ENCODE data around the gene MYH13. TPM values are rescaled to one million over a fixed set of nuclear protein-coding genes. Genes with fewer than 3 reads are reported as not detected.

Gene MYH13
- total RNA-seq, 1 donor from 2014 or later: not detected

DNA sequence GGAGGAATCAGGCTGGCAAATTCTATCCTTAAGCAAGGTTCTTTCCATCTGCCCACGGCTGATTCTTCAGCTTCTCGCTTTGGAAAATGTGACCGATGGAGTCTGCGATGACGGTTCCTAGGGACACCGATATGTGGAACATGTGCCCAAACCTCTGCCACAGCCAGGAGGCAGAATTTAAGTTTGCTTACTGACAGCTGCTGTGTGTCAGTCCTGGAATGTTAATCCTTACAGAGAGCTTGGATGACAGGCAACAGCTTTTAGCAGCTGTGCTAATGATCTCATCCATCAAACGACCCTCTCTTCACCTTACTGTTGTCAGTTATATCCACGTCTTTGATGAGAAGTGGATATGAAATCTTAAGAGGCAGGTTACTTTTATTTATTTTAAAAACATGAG lies 11.4 kb upstream of the MYH13 start:
- H3K4me3 ChIP-seq: no peak overlapping the region
- H3K79me2 ChIP-seq (ENCODE audit: low read depth): no peaks in the 10 kb centered on the region
- no peaks in the 10 kb centered on the region for H3K36me3 ChIP-seq
- H3K27me3 ChIP-seq: no peaks in the 10 kb centered on the region
- peaks cover 2% of the 10 kb centered on the region for H3K27me3 Mint-ChIP-seq (ENCODE audit: insufficient read depth, low read depth)
- no peaks in the 10 kb centered on the region for H3K36me3 Mint-ChIP-seq
- no peaks in the 10 kb centered on the region for H3F3A ChIP-seq (ENCODE audit: low read depth)
- H3K27ac ChIP-seq: no peak overlapping the region
- H3K4me1 Mint-ChIP-seq: peaks cover 20% of the 10 kb centered on the region
- no peak overlapping the region for H3K27ac Mint-ChIP-seq
- H3K9me3 Mint-ChIP-seq: peaks cover 2% of the 10 kb centered on the region
- H4K20me1 ChIP-seq (ENCODE audit: low read depth): no peaks in the 10 kb centered on the region
- H3K4me3 Mint-ChIP-seq: no peak overlapping the region
- H3K4me2 ChIP-seq: peak overlapping the region; percentile 54
- H3K9ac ChIP-seq: no peak overlapping the region
- peaks cover 9% of the 10 kb centered on the region for H3K4me1 ChIP-seq
- H3K9me3 ChIP-seq (ENCODE audit: low read depth): no peaks in the 10 kb centered on the region
- TF ChIP-seq EZH2 (IDR thresholded peaks at IDR 0.05): no peak
- TF ChIP-seq, protein P1, sequence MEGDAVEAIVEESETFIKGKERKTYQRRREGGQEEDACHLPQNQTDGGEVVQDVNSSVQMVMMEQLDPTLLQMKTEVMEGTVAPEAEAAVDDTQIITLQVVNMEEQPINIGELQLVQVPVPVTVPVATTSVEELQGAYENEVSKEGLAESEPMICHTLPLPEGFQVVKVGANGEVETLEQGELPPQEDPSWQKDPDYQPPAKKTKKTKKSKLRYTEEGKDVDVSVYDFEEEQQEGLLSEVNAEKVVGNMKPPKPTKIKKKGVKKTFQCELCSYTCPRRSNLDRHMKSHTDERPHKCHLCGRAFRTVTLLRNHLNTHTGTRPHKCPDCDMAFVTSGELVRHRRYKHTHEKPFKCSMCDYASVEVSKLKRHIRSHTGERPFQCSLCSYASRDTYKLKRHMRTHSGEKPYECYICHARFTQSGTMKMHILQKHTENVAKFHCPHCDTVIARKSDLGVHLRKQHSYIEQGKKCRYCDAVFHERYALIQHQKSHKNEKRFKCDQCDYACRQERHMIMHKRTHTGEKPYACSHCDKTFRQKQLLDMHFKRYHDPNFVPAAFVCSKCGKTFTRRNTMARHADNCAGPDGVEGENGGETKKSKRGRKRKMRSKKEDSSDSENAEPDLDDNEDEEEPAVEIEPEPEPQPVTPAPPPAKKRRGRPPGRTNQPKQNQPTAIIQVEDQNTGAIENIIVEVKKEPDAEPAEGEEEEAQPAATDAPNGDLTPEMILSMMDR (IDR thresholded peaks at IDR 0.05): peak; percentile 31
- peak; percentile 73 for DNase-seq (ENCODE audit: low spot score)
- no peak overlapping the region for H2AFZ ChIP-seq (replicated peaks)

DNA sequence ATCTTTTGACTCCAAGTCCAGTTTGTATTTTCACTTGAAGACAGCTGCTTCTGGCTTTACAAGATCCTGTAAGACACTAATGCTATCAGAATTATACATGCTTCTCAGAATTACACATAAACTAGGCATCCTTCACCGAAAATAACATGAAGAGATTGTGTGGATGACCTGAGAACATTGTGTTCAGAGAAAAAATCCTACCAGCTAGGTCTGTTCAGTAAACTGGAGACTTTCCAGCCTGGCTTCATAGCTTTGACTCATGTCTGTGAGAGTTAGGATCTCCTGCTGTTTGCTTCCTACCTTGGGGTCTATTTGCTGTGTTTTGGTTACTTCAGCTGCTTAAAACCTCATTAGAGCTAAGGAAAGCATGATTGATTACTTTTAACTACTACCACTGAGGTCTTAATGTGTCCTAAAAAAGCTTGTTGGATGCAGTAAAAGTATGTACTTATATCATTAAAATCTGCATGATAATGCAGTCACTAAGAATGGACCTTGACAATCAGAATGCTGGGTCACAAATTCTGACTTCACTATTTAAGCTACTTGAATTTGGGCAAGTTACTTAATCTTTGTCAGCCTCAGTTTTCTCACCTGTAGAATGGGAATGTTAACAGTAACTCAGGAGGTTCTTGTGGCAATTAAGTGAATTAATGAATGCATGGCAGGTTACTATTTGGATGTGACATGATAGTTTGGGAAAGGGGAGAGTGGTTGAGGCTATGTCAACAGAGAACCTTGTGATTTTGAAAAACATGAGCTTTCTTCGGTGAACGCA lies 8.0 kb upstream of the MYH13 start:
- peaks cover 29% of the 10 kb centered on the region for H3K4me1 Mint-ChIP-seq
- Histone ChIP-seq H3K4me3 (no peak overlapping the region), H3K27me3 (no peaks in the 10 kb centered on the region), H3K27ac (no peak overlapping the region), H3K4me2 (no peak overlapping the region), H3K36me3 (no peaks in the 10 kb centered on the region), H4K20me1 (ENCODE audit: low read depth) (no peaks in the 10 kb centered on the region), H3F3A (ENCODE audit: low read depth) (no peaks in the 10 kb centered on the region), H3K4me1 (peaks cover 9% of the 10 kb centered on the region), H2AFZ (replicated peaks) (no peak overlapping the region), H3K9ac (no peak overlapping the region), H3K79me2 (ENCODE audit: low read depth) (no peaks in the 10 kb centered on the region), H3K9me3 (ENCODE audit: low read depth) (no peaks in the 10 kb centered on the region)
- DNase-seq (ENCODE audit: low spot score): no peak
- peaks cover 2% of the 10 kb centered on the region for H3K27me3 Mint-ChIP-seq (ENCODE audit: insufficient read depth, low read depth)
- TF ChIP-seq, protein P1 (IDR thresholded peaks at IDR 0.05): no peak
- TF ChIP-seq EZH2phosphoT487 (IDR thresholded peaks at IDR 0.05): no peak
- no peak for TF ChIP-seq EZH2 (IDR thresholded peaks at IDR 0.05)
- no peaks in the 10 kb centered on the region for H3K36me3 Mint-ChIP-seq
- no peak overlapping the region for H3K27ac Mint-ChIP-seq
- no peak overlapping the region for H3K4me3 Mint-ChIP-seq
- no peaks in the 10 kb centered on the region for H3K9me3 Mint-ChIP-seq

DNA sequence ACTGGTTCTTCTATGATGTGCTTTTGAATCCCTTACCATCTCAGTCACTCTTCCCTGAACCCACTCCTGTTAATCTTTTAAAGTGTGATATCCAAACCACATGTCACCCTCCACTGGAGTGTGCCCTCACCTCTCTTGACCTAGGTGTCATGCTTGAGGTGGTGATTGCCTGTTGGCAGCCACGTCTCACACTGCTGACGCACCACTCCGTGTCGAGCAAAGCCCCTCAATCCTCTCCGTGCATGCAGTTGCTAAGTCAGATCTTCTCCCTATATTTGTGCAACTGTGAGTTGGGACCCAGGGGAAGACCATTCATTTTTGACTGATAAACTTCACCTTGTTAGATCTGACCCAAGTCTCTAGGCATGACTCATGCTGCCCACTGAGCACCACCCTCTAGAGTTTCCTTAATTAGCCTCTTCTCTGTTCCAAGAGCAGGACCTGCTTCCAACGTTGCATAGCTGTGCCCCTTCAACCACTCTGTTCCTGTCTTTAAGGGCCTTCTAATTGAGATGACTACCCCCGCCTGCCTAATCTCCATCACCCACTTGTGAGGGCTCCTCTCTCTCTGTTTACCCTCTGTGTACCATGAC lies 2.7 kb downstream of the MYH13 start:
- Mint-ChIP-seq H3K36me3 (no peaks in the 10 kb centered on the region), H3K4me3 (no peak overlapping the region), H3K27me3 (ENCODE audit: insufficient read depth, low read depth) (peaks cover 9% of the 10 kb centered on the region), H3K4me1 (no peaks in the 10 kb centered on the region), H3K27ac (no peak overlapping the region), H3K9me3 (no peaks in the 10 kb centered on the region)
- Histone ChIP-seq H4K20me1 (ENCODE audit: low read depth) (no peaks in the 10 kb centered on the region), H3K27me3 (no peaks in the 10 kb centered on the region), H2AFZ (replicated peaks) (no peak overlapping the region), H3K4me3 (no peak overlapping the region), H3K4me1 (no peaks in the 10 kb centered on the region), H3K4me2 (no peak overlapping the region), H3K79me2 (ENCODE audit: low read depth) (no peaks in the 10 kb centered on the region), H3K9me3 (ENCODE audit: low read depth) (no peaks in the 10 kb centered on the region), H3K27ac (no peak overlapping the region), H3F3A (ENCODE audit: low read depth) (no peaks in the 10 kb centered on the region), H3K36me3 (no peaks in the 10 kb centered on the region), H3K9ac (no peak overlapping the region)
- no peak for DNase-seq (ENCODE audit: low spot score)
- TF ChIP-seq EZH2phosphoT487 (IDR thresholded peaks at IDR 0.05) (no peak), EZH2 (IDR thresholded peaks at IDR 0.05) (no peak)
- TF ChIP-seq, protein P1 (IDR thresholded peaks at IDR 0.05): no peak

Measured in neural progenitor cell (in vitro differentiated cells).